ENCODE data around the gene HSD17B2.
"Not testable (repeated sequence)": the region's sequence is repeated elsewhere in the genome, so short reads cannot be mapped to it uniquely, and the experiment has no call there.

Gene HSD17B2

GRCh38 chr16:82138478-82139285, 103.6 kb downstream of the HSD17B2 start:
- Histone ChIP-seq H3K27me3 (ENCODE audit: control insufficient read depth in 1 of 2, insufficient read depth in 2 of 2, low read length in 2 of 2) (no peaks in the 10 kb centered on the region), H3K27ac (ENCODE audit: low read depth, low read length) (no peak overlapping the region), H3K36me3 (ENCODE audit: insufficient read depth, low read length) (peaks cover 6% of the 10 kb centered on the region), H3K4me3 (ENCODE audit: low read depth in 1 of 2, low read length in 2 of 2) (no peak overlapping the region), H3K9me3 (ENCODE audit: low read length) (no peaks in the 10 kb centered on the region), H3K9ac (ENCODE audit: low read length) (no peak overlapping the region), H3K4me1 (ENCODE audit: insufficient read depth, low read length) (no peaks in the 10 kb centered on the region)

DNA sequence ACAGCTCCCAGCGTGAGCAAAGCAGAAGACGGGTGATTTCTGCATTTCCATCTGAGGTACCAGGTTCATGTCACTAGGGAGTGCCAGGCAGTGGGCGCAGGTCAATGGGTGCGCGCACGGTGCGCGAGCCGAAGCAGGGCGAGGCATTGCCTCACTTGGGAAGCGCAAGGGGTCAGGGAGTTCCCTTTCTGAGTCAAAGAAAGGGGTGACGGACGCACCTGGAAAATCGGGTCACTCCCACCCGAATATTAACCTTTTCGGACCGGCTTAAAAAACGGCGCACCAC, 104.2 kb downstream of the HSD17B2 start:
- H3K9me3 ChIP-seq (ENCODE audit: low read length); H3K4me3 ChIP-seq (ENCODE audit: low read depth in 1 of 2, low read length in 2 of 2); H3K27ac ChIP-seq (ENCODE audit: low read depth, low read length); H3K27me3 ChIP-seq (ENCODE audit: control insufficient read depth in 1 of 2, insufficient read depth in 2 of 2, low read length in 2 of 2); H3K36me3 ChIP-seq (ENCODE audit: insufficient read depth, low read length); H3K9ac ChIP-seq (ENCODE audit: low read length); H3K4me1 ChIP-seq (ENCODE audit: insufficient read depth, low read length): not testable (repeated sequence)

GRCh38 chr16:82146556-82146955, 111.5 kb downstream of the HSD17B2 start:
- no peak overlapping the region for H3K9ac ChIP-seq (ENCODE audit: low read length)
- no peaks in the 10 kb centered on the region for H3K4me1 ChIP-seq (ENCODE audit: insufficient read depth, low read length)
- H3K27ac ChIP-seq (ENCODE audit: low read depth, low read length): no peak overlapping the region
- H3K9me3 ChIP-seq (ENCODE audit: low read length): no peaks in the 10 kb centered on the region
- no peak overlapping the region for H3K4me3 ChIP-seq (ENCODE audit: low read depth in 1 of 2, low read length in 2 of 2)
- H3K27me3 ChIP-seq (ENCODE audit: control insufficient read depth in 1 of 2, insufficient read depth in 2 of 2, low read length in 2 of 2): no peaks in the 10 kb centered on the region
- peaks cover 23% of the 10 kb centered on the region for H3K36me3 ChIP-seq (ENCODE audit: insufficient read depth, low read length)

DNA sequence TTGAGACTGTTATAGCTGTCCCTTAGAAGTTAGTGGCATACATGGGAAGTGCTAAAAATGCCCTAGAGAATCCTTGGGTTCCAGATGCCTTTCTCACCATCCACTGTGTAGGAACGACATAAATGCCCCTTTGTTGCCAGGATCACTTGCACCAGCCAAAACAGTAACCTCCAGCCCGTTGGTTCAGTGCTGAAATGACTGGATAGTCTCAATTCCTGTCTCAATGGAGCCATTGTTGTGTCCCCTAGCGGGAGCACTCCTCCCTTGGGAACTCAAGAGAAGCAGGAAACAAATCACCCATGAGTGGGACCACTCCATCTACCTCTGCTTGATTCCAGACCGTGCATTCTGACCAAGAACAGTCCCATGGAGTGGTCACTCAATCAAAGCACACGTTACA, 111.9 kb downstream of the HSD17B2 start:
- no peak overlapping the region for H3K27ac ChIP-seq (ENCODE audit: low read depth, low read length)
- H3K4me3 ChIP-seq (ENCODE audit: low read depth in 1 of 2, low read length in 2 of 2): no peak overlapping the region
- H3K9me3 ChIP-seq (ENCODE audit: low read length): no peaks in the 10 kb centered on the region
- no peak overlapping the region for H3K9ac ChIP-seq (ENCODE audit: low read length)
- peaks cover 23% of the 10 kb centered on the region for H3K36me3 ChIP-seq (ENCODE audit: insufficient read depth, low read length)
- no peaks in the 10 kb centered on the region for H3K27me3 ChIP-seq (ENCODE audit: control insufficient read depth in 1 of 2, insufficient read depth in 2 of 2, low read length in 2 of 2)
- no peaks in the 10 kb centered on the region for H3K4me1 ChIP-seq (ENCODE audit: insufficient read depth, low read length)

- Histone ChIP-seq H3K27ac (ENCODE audit: low read depth, low read length) (no peak overlapping the region), H3K27me3 (ENCODE audit: control insufficient read depth in 1 of 2, insufficient read depth in 2 of 2, low read length in 2 of 2) (no peaks in the 10 kb centered on the region), H3K9ac (ENCODE audit: low read length) (no peak overlapping the region), H3K4me3 (ENCODE audit: low read depth in 1 of 2, low read length in 2 of 2) (no peak overlapping the region), H3K36me3 (ENCODE audit: insufficient read depth, low read length) (peaks cover 23% of the 10 kb centered on the region), H3K4me1 (ENCODE audit: insufficient read depth, low read length) (no peaks in the 10 kb centered on the region), H3K9me3 (ENCODE audit: low read length) (no peaks in the 10 kb centered on the region)
Measured at GRCh38 chr16:82147546-82147945, 112.5 kb downstream of the HSD17B2 start.

All from muscle layer of colon (tissue), 2 donors.